Panc1 (cell line): Measurements from ENCODE around the gene TMED4.

Source experiments
- POLR2AphosphoS5 ChIP-seq: IDR thresholded peaks from 2 replicates; pipeline ENCODE4 v1.6.1; 2012; ENCODE audit warnings: mild to moderate bottlenecking, low read depth, low read length, moderate library complexity
- TF ChIP-seq, protein P1 (sequence below): fragments of 450-650 bp; IDR thresholded peaks from 2 replicates; pipeline ENCODE4 v1.5.1; 2017; ENCODE audit warnings: mild to moderate bottlenecking

GRCh38 chr7:44539669-44540506 is 42.1 kb downstream of the TMED4 start:
- no peak for TF ChIP-seq POLR2AphosphoS5
- TF ChIP-seq, protein P1, sequence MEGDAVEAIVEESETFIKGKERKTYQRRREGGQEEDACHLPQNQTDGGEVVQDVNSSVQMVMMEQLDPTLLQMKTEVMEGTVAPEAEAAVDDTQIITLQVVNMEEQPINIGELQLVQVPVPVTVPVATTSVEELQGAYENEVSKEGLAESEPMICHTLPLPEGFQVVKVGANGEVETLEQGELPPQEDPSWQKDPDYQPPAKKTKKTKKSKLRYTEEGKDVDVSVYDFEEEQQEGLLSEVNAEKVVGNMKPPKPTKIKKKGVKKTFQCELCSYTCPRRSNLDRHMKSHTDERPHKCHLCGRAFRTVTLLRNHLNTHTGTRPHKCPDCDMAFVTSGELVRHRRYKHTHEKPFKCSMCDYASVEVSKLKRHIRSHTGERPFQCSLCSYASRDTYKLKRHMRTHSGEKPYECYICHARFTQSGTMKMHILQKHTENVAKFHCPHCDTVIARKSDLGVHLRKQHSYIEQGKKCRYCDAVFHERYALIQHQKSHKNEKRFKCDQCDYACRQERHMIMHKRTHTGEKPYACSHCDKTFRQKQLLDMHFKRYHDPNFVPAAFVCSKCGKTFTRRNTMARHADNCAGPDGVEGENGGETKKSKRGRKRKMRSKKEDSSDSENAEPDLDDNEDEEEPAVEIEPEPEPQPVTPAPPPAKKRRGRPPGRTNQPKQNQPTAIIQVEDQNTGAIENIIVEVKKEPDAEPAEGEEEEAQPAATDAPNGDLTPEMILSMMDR = no peak
